COLO668 (cell line): Measurements from ENCODE around the gene CNPPD1.

Experiments
- DNase-seq: peaks from one replicate; lab custom pipeline; 2025; ENCODE audit not compliant: unreplicated experiment; lab: John Stamatoyannopoulos, UW

The CNPPD1 gene

DNA sequence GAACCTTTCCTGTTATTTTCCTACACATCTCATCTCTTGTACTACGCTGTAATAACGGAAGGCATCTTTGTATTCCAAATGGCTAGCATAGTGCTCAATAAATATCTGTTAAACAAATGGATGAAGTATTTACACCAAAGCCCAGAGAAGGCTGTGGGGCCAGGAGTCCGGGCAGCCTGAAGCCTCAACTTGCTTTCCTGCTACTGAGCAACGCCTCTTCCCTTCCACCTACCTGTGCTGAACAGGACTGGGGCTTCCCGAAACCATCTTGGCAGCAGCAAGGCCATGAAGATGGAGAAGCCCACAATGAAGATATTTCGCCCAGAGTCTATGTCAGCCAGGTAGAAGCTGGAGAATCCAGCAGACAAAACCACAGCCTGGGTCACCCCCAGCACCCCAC is 13.6 kb downstream of the CNPPD1 start:
- no peak for DNase-seq

DNA sequence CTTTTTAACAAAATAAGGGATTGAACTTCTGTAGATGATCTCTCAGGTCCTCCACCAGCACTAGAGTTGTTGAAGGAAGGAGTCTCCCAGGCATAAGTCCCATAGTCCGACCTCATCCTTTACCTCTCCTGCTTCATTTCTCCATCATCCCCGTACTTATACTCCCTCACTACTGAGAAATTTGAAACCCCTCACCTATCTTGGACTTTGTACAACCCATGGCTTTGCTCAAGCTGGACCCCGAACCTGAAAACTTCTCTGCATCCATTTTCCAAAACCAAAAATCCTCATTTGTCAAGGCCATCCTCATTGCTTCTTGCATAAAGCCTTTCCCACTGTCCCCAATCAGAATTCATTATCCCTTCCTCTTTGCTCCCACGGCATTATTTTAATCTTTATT is 15.6 kb downstream of the CNPPD1 start:
- no peak for DNase-seq

DNA sequence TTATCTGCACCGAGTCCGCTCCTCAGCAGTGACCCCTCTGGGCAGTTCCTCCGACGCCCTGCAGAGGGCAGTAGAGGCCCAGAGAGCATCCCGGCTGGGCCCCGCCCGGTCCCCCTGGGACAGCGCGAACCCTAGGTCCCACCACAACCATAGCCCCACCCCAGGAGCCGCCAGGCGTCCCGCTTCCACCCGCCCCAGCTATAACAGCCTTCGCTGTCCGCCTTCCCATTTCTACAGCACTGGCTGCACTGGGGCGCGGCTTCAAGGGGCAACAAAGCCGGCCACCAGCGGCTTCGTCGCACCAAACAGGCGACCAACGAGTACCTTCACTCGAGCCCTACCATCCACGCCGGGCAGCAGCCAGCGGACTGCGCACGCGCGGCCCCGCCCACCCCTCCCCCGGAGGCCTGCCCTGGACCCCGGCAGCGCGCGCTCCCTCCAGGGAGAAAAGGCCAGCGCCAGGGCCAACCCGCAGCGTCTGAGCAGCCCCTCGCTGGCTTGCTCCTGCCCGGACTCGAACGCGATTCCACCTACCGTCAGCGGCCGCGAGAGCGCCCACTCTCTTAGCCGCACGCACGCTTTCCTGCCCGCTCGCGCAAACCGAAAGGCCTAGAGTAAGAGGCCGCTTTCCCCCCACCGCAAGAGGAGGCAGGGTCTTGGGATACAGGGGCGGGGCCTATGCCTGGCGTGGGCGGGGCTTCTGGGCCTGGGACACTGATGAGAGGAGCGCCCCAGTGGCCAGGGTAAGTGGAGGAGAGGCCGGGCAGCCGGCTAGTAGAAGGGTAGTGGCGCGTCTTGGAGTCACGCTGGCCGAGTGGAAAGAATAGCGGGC is 16.3 kb downstream of the CNPPD1 start, which contains the start of gene NHEJ1:
TSS of gene NHEJ1 (minus strand) at position 630 of the 832 bp plus-strand sequence. CDS start 2,453 bp downstream, outside the sequence.
- DNase-seq, result peak; percentile 89

DNA sequence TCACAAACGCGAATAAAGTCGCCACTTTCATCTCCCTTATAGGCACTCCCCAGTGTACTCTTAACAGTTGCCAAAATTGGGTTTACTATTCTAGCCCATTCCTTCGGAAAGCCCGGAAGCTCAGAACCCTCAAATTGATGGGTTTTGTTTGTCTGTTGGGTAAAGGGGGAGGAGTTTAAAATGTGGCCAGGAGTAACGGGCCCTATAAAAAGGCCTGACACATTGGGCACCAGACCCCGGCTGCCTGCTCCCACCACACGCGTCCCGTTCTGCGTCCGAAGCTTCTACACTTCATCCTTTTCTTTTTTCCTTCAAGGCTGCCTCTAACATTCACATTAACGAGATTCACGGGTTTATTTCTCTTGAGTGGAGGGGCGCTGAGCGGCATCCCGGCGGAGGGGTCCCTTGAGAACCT is 16.9 kb downstream of the CNPPD1 start:
- DNase-seq, result no peak

DNA sequence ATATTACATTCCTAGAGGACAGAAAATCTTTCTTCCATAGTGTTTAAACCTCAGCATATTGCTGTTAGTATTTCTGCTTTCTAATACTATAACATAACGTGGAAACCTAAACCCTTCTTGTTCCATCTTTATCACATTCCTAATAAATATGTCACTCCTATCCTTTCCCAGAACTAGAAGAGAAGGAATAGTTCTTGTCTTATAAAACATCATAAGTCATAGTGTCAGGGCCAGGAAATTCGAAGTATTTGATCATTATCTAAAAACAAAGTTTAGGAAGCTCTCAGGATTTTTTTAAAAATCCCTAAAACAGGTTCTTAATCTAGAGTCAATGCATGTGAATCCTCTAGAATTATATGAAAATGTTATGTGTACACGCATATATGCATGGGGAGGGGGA is 18.1 kb downstream of the CNPPD1 start:
- no peak for DNase-seq

DNA sequence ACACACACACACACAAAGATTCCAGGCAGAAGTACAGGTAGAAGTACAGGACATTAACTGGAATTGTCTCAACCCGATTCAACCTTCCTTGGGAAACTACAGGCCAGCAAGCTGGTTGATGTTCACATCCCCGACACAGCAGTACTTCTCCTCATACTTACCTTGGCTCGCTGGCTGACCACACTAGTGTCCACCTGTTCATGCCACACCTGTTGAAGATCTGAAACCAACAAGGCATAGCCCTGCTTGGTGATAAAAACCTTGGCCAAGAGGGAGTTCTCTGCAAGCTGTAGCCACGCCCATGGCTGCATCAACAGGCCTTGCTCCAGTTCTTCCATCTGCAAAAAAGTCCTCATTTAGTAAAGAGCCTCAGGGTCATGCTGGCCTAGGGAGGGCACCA is 18.7 kb downstream of the CNPPD1 start:
- no peak for DNase-seq

DNA sequence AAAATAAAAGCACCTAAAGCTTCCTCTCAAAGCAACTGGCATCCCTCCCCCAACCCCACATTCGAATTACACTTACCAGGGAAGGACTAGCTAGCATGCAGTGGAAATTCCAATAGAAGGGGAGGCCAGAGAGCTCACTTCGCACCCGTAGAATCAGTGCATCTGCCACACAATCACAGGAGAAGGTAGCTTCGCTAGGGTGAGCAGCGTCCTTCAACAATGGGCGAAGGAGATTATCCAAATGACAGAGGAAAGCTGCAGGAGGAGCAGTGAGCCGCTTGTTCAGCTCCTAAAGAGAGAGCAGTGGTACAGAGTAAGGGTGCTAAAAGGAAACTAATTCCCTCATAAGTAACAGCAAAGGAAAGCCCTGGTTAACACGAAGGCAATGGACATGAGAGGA is 19.3 kb downstream of the CNPPD1 start:
- no peak for DNase-seq

DNA sequence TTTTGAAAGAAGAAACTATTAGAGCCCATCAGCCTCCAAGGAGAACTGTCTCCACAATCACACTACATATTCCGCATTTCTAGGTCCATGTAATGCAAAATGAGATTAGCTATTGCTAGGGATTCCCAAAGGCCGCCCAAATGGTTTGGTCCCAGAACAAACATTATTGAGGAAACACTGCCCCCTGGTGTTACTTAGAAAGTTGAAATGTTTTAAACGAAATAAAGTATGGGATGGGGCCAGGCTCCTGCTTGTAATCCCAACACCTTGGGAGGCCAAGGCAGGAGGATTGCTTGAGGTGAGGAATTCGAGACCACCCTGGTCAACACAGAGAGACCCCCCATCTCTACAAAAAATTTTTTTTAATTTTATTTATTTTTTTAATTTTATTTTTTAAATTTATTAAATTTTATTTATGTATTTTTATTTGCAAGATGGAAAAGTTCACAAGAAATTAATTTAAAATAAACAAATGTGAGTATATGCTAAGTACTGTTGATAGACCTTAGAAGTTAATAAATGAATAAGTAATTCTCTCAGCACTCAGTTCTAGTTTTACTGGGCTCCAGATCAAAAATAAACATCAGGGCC is 21.6 kb downstream of the CNPPD1 start:
- DNase-seq, result peak; percentile 46

DNA sequence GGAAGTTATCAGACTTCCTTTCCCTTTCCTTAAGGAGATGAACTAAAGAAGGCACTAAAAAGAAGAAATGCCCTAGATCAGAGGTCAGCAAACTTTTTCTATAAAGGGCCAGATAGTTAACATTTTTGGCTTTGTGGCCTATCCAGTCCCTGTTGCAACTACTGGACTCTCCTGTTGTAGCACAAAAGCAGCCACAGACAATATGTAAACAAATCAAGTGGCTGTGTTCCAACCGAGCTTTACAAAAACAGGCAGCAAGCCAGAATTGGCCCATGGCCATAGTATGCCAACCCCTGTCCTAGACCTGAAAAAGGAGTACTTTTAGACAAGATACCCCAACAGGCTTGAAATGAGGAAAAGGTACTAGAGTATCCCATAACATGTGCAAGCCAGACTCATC is 27.1 kb downstream of the CNPPD1 start:
- DNase-seq, result peak; percentile 8

DNA sequence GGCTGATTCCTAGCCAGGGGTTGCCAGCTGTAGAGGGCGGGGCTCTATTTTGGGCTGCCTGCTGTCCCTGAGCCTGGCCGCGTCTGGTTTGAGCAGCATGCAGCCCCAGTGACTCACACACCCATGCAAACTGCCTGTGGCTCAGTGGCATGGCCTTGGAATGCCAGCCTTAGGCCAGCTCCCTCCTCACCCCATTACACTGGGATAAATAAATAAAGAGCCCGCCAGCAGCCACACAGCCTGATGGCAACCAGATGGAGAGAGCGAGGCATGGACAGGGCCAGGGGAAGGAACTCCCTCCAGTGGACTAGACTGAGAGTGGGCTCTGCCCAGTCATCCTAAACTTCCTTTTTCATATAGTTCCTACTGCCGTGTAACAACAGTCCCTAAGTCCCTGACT is 34.4 kb downstream of the CNPPD1 start:
- DNase-seq, result no peak

DNA sequence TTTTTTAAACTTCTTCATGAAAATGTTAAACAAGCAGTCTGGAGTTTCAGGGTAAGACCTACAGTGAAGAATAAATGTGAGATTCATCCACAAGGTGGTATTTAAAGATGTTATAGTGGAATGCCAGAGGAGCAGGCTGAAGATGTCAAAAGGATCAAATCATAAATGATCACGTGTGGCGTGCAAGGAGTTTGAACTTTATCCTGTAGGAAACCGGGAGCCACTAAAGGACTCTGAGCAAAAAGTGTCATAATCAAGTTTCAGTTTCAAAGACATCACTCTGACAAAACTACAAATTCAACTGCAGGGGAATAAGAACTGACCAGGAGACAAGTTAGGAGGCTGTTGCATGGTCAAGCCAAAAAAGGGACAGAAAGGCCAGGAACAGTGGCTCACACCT is 36.0 kb downstream of the CNPPD1 start:
- DNase-seq, result no peak

DNA sequence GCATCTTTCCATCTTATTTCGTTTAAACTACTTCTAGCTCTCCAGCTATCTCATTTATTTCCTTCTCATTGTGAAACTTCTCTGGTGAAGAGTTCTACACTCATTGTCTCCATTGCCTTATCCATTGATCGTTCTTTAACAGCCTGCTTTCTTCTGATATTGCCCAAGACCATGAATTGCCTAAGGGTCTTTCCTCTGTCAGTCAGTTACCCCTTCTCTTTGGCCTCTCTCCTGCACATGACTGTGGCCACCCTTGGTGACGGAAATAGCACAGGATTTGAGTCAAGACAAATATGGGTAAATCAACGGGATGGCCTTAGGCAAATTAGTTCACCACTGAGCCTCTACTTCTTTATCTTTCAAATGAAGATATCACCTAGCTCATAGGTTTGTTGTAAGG is 42.7 kb downstream of the CNPPD1 start:
- no peak for DNase-seq

DNA sequence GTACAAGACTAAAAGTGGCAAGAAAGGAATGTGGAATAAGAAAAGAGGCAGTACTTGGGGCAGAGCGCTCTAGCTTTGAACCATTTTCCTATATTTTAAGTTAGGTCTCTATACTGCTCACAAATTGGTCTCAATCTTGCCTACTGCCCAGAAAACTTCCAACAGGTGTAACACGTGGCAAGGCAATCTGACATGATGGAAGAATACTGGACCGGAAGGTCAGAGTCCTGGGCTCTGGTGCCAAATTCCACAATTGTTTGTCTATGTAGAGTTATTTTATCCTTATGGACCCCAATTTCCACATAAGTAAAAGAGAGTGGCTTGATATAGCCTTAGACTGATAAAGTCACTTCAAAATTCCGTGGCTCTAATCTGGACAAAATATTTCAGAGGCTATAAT is 45.0 kb downstream of the CNPPD1 start:
- no peak for DNase-seq

DNA sequence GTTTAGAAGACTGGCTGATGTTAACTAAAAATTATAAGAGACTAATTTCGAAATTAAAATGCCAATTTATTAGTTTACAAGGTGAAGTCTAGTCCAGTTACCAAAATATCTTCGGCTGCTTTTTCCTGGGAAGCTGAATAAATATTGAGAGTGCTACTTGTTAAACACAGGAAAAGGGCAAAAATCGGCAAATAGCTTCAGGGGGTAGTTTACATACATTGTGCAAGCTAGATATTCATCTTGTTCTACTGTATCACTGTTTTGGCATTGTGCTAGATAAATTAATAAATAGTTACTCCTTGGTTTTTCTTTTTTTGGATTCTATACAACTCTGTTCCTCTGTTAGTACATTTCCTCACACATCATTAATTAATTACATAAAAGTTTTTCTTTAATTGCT is 45.4 kb downstream of the CNPPD1 start:
- no peak for DNase-seq

DNA sequence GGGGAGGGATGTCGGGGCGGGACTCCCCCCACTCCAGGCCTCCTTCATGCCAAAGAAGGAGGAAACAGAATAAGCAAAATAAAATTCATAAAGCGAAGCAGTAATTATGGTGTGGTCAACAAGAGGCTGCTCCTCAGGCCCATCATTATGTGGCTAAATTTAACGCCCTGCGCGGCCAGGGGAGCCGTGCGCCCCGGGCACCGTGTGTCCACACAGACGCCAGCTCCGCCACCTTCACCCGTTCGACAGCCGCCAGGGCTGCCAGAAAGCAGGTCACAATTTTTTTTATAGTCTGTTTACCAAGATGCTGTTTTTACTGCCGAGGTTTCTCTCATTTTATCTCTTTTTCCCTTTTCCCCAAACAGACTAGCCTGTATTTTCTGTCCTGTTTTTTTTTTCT is 47.1 kb downstream of the CNPPD1 start:
- DNase-seq, result no peak

DNA sequence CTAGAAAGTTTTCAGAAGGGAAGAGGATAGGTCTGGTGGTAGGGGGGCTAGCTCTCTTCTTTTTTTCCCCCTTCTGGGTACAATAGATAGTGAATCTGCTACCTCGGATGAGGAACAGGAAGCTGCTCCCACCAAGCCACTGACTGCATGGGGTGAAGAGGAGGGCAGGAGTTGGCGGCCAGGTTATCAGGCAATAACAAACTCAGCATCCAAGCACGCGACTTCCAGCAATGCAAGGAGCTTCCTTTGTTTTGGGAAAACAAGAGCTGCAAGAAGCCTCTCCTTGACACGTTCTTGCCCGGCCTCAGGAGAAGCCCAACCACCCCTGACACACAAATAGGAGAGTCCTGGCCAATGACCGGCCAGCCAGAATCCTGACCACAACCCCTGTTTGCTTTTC is 48.3 kb downstream of the CNPPD1 start:
- DNase-seq, result no peak

DNA sequence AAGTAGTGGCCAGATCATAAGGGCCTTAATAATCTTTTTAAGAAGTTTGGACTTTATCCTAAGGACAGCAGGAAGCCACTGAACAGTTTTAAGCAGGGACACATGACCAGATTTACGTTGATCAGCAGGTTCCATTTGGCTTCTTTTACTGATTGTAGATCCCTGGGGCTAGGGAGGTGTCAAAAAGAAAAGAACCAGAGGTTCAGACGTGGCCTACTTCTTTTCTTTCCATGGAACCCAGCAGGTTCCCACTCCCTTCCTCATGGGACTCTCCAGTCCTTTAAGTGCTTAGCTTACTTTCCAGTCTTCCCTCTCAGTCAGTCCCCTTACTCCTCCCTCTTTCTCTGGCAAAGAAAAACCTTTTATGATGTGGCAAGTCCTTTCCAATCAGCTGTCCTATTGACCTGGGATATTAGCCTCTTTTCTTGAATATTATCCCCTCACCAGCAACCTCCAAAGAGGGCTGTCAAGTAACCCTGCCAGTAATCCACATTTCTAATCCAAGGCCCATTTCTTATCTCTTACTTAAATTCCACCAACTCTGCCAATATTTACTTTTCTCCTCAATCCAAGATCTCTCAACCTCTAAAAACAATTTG is 49.6 kb downstream of the CNPPD1 start:
- DNase-seq, result no peak

DNA sequence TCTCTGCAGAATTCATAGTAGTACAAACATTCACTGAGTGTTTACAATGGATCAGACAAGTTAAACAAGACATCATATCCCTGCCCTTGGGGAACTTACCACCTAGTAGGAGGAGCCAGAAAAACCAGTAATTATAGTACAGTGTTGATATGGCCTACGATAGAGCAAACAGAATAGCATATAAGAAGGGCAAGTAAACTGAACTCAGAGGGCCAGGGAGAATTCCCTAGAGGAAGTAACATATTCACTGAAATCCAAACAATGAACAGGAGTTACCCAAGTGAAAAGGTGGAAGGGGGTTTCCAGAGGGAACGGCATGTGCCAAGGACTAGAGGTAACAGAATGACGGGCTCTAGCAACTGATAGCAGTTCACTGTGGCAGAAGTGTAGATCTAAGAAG is 50.2 kb downstream of the CNPPD1 start:
- DNase-seq, result no peak

DNA sequence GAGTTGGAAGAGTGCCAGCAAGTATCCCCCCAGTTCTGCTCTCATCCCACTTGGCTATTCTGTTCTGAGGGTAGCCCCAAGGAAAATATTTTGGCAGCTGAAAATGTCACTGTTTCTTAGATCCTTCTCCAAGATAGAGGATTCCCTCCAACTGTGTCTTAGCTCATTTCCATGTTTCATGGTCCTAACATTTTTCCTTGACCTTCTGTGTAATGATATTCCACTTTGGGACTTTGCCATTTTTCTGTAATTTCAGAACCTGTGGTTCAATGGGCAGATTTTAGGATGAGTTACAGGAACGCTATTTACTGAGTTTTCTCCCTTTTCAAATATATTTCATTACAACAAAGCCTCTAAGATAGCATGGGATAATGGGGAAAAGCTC is 50.8 kb downstream of the CNPPD1 start:
- DNase-seq, result no peak

DNA sequence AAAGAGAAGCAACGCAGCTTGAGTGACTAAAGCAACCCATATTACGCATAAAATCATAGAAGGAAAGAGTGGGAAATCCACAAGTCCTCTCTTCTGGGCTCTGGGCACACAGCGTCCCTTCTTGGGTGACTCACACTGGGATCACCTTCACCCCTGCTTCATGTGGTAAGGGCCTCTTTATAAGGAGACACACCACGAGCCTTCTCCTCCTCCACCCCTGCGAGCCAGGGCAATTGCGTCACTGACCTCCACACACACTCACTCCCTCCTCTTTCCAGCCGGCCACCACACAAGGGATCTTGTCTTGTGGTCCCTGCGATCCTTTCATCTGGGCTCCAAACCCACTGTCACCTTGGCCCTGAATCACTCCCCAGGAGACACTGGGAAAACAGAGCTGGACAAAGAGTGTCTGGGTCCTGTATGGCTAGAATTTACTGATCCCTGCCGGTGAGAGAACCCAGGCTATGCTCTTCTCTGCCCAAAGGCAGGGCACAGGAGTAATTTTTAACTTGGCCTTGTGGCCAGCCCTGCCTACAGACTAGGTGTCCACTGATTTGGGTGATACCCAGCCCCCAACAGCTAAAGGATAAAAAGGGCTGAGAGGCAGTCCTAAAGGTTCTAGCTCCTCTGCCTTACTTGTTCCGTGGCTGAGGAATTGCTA is 51.4 kb downstream of the CNPPD1 start:
- DNase-seq, result no peak

DNA sequence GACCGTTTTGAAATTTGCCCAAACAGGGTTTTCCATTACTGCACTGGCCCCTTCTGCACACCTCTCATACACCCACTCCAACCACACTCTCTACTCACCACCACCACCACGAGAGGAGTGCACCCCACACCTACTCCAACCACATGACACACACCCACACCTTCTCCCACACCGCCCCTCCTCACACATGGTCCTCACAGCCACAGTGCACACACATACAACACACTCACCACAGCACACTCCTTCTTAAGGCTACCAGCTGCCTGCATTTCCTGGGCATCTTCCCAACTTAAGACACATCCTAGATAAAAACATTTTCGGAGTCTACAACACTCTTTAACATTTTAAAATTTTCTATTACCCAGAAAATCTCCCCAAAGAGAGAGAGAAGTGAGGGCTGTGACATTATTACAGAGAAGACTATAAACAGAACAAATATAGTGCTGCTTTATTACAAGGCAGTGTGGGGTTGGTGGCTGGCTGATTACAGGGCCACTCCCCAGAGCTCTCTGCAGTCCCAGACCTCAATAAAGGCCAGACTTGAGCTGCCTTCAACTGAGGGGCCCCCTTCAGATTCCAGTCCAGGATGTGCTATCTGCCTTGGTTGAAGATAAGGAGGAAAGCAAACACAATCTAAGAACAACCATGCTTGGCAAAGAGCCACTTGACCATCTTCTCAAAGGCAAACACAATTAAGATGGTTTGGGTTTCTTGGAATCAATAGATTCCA is 52.2 kb downstream of the CNPPD1 start:
- no peak for DNase-seq
